GM19397 (cell line): ENCODE data around the gene SPATS2L.

ENCODE experiments used
- ATAC-seq: cut with Tn5 transposase; IDR thresholded peaks from one replicate; pipeline ENCODE4 v1.9.1; 2021; ENCODE audit warnings: mild to moderate bottlenecking, moderate library complexity; ENCODE audit not compliant: unreplicated experiment

Gene SPATS2L

GRCh38 chr2:200461846-200462710 is 155.6 kb downstream of the SPATS2L start:
- no peak for ATAC-seq

GRCh38 chr2:200463452-200463851 is 157.0 kb downstream of the SPATS2L start:
- ATAC-seq = no peak

GRCh38 chr2:200466425-200467418 is 160.2 kb downstream of the SPATS2L start:
- no peak for ATAC-seq

- ATAC-seq = no peak
These were observed 161.6 kb downstream of the SPATS2L start for GRCh38 chr2:200467806-200468681.

- no peak for ATAC-seq
These were observed 163.3 kb downstream of the SPATS2L start for GRCh38 chr2:200469708-200470211.

- ATAC-seq = no peak
These were observed 163.7 kb downstream of the SPATS2L start for GRCh38 chr2:200470230-200470629.

- ATAC-seq = peak; percentile 78
These were observed 164.9 kb downstream of the SPATS2L start for GRCh38 chr2:200471324-200471848.

- peak; percentile 9 for ATAC-seq
These were observed 165.6 kb downstream of the SPATS2L start for GRCh38 chr2:200471928-200472645.

GRCh38 chr2:200472853-200473464 is 166.5 kb downstream of the SPATS2L start:
- ATAC-seq = no peak

- no peak for ATAC-seq
These were observed 169.3 kb downstream of the SPATS2L start for GRCh38 chr2:200475795-200476194.

GRCh38 chr2:200476836-200477235 is 170.3 kb downstream of the SPATS2L start:
- no peak for ATAC-seq

GRCh38 chr2:200477667-200478131 is 171.2 kb downstream of the SPATS2L start:
- ATAC-seq = no peak

- ATAC-seq = no peak
These were observed 173.3 kb downstream of the SPATS2L start for GRCh38 chr2:200479692-200480265.

- ATAC-seq = peak; percentile 43
These were observed 175.7 kb downstream of the SPATS2L start for GRCh38 chr2:200482194-200482593.

GRCh38 chr2:200483729-200484198 is 177.3 kb downstream of the SPATS2L start:
- peak; percentile 58 for ATAC-seq

GRCh38 chr2:200484934-200485333 is 178.4 kb downstream of the SPATS2L start:
- no peak for ATAC-seq

GRCh38 chr2:200486529-200486928 is 180.0 kb downstream of the SPATS2L start:
- ATAC-seq = no peak

- ATAC-seq = no peak
These were observed 181.7 kb downstream of the SPATS2L start for GRCh38 chr2:200488169-200488568.
